Measurements from ENCODE around the gene CES2. TPM values are rescaled to one million over a fixed set of nuclear protein-coding genes. Genes with fewer than 3 reads are reported as not detected.

CES2 gene
- polyA plus RNA-seq, 2 of the 4 experiments (the other 2 are of a cell fraction) = 20.3 to 20.4 TPM

DNA sequence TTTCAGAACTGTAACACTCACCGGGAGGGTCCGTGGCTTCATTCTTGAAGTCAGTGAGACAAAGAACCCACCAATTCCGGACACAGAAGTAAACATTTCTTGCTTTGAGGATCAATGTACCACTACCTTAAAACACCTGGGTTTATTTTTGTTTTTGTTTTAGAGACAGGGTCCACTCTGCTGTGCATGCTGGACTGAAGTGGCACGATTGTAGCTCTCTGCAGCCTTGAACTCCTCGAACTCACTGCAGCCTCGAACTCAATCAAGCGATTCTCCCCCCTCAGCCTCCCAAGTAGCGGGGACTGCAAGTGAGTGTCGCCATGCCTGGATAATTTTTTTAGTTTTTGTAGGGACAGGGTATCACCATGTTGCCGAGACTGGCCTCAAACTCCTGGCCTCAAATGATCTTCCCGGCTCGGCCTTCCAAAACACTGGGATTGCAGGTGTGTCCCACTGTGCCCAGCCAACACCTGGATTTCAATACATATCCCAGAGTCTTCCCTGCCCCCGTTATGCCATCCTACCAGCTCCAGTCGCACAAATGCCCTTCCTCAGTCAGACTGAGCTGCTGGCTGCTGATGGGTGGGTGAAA is 40.1 kb downstream of the CES2 start:
- ATAC-seq = no peak
- Histone ChIP-seq H3K4me3 (no peak overlapping the region), H3K4me1 (peaks cover 16% of the 10 kb centered on the region), H3K9me3 (no peaks in the 10 kb centered on the region), H3K27ac (no peak overlapping the region), H3K4me2 (no peak overlapping the region)
- FAIRE-seq = no peak
- TF ChIP-seq NPAS2 (CRISPR knock-in tag; IDR thresholded peaks at IDR 0.05; ENCODE audit: borderline replicate concordance) (no peak), TFCP2L1 (CRISPR knock-in tag; IDR thresholded peaks at IDR 0.05) (no peak), HEYL (CRISPR knock-in tag; IDR thresholded peaks at IDR 0.05) (no peak), CBX2 (IDR thresholded peaks at IDR 0.05; ENCODE audit: borderline replicate concordance, low read depth) (no peak), EHMT2 (IDR thresholded peaks at IDR 0.05; ENCODE audit: low read depth) (no peak), BHLHE40 (IDR thresholded peaks at IDR 0.05; ENCODE audit: low read depth, low read length) (no peak)
- 63% methylated on average over 14 of the region's 14 CpGs for WGBS (ENCODE audit: missing lambda C conversion rate)
- DNase-seq (ENCODE audit: low read depth in 1 of 2, low spot score in 1 of 2) = no peak
- ChIA-PET POLR2A (interaction anchor here (0.6 to 1.0 kb wide), 3 partner anchors 11 to 53 kb away, joined by 3 to 4 read pairs (median 3); partner anchors contain the start of gene CBFB), CTCF (interaction anchor here (0.9 to 13.7 kb wide), 14 partner anchors 8 to 271 kb away, joined by 3 to 216 read pairs (median 11); partner anchors contain the start of genes B3GNT9, CES3, CES4A and EXOC3L1)

GRCh38 chr16:66976746-66977145 is 41.4 kb downstream of the CES2 start:
- DNase-seq (ENCODE audit: low read depth in 1 of 2, low spot score in 1 of 2) (no peak), ATAC-seq (no peak), FAIRE-seq (no peak)
- TF ChIP-seq TP53 (CRISPR knock-in tag; IDR thresholded peaks at IDR 0.05) (no peak), NFE2L2 (conservative IDR thresholded peaks at IDR 0.05; ENCODE audit: low read length) (no peak), HEYL (CRISPR knock-in tag; IDR thresholded peaks at IDR 0.05) (no peak)
- Histone ChIP-seq H3K4me1 (peaks cover 3% of the 10 kb centered on the region; the same call in 2 of the 3 replicates), H3K4me3 (no peak overlapping the region), H3K4me2 (no peak overlapping the region), H3K27ac (no peak overlapping the region), H3K9me3 (no peaks in the 10 kb centered on the region)
- CTCF ChIA-PET = interaction anchor here (0.7 to 13.7 kb wide), 37 partner anchors 13 to 301 kb away, joined by 3 to 216 read pairs (median 6); partner anchors contain the start of genes B3GNT9, CES3, CES4A and ELMO3
- POLR2A ChIA-PET = no interaction called here
- 64% methylated on average over 13 of the region's 13 CpGs for WGBS (ENCODE audit: missing lambda C conversion rate)

GRCh38 chr16:66977341-66978113 is 42.2 kb downstream of the CES2 start:
- Histone ChIP-seq H3K4me2 (no peak overlapping the region), H3K4me3 (no peak overlapping the region), H3K27ac (peak overlapping the region; percentile 16 to 53; a peak in 2 of 6 replicates), H3K9me3 (no peaks in the 10 kb centered on the region), H3K4me1 (peaks cover 3% of the 10 kb centered on the region; the same call in 1 of the 3 replicates)
- ATAC-seq = peak; percentile 98 to 99
- ChIA-PET CTCF (interaction anchor here (0.6 to 13.7 kb wide), 66 partner anchors 13 to 439 kb away, joined by 3 to 216 read pairs (median 4); partner anchors contain the start of genes B3GNT9, CES3, CES4A and ELMO3), POLR2A (no interaction called here)
- TF ChIP-seq CTCF (IDR thresholded peaks at IDR 0.05) (peak; percentile 94), RAD21 (conservative IDR thresholded peaks at IDR 0.05 in 1 of 2, IDR thresholded peaks at IDR 0.05 in 1 of 2) (peak; percentile 98), CBX2 (IDR thresholded peaks at IDR 0.05; ENCODE audit: borderline replicate concordance, low read depth) (no peak), SMC3 (IDR thresholded peaks at IDR 0.05) (peak; percentile 96), ZSCAN20 (CRISPR knock-in tag; IDR thresholded peaks at IDR 0.05) (no peak)
- 23% methylated on average over 13 of the region's 15 CpGs for WGBS (ENCODE audit: missing lambda C conversion rate)
- FAIRE-seq = no peak
- DNase-seq (ENCODE audit: low read depth in 1 of 2, low spot score in 1 of 2) = peak; percentile 87 to 91

DNA sequence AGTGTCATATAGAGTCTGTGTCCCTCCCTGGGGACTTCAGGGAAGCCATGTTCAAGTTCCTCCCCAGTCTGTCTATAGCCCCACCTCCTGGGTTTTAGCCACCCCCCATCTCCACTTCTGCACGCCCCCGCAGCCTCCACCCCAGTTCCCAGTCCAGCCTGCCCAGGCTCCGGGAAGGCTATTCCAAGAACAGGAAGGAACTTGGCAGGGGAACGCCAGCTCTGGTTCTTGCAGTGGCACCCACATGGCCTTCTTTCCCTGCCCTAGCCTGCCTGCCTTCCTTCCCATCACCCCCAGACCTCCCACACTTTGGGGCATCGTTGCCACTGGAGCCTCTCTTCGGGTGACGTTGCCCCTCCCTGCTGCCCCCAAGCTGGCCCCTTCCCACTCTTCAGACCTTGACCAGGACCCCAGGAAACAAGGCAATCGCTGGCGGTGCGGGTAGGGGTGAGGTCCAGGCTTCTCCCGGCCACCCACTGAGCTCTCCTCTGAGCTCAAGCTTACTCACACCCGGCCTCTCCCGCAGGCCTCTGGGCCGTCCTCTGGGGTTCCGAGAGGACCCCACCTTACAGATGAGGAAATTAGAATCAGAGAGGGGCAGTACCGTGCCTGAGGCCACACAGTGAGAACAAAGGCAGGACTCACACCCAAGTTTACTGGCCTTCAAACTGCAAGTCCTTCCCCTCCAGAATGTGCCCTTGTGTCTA is 43.8 kb downstream of the CES2 start:
- no peak for ATAC-seq
- peak overlapping the region in 1 of 2 experiments; percentile 16; a peak in 1 of 6 replicates for H3K27ac ChIP-seq

More for the DNA sequence above, 43.8 kb downstream of the CES2 start:
- peaks cover 3% of the 10 kb centered on the region; the same call in 1 of the 3 replicates for H3K4me1 ChIP-seq
- CTCF ChIA-PET = interaction anchor here (1.0 to 13.7 kb wide), 20 partner anchors 11 to 265 kb away, joined by 3 to 216 read pairs (median 6); partner anchors contain the start of genes B3GNT9, CES3, CES4A and ELMO3
- FAIRE-seq = no peak
- POLR2A ChIA-PET = no interaction called here
- WGBS (ENCODE audit: missing lambda C conversion rate) = 54% methylated on average over 15 of the region's 16 CpGs
- no peak for TF ChIP-seq CBX8 (IDR thresholded peaks at IDR 0.05)
- TF ChIP-seq MYC (IDR thresholded peaks at IDR 0.05; ENCODE audit: borderline replicate concordance, low read length) = no peak
- TF ChIP-seq CEBPB (IDR thresholded peaks at IDR 0.05) = no peak
- TF ChIP-seq RAD21 (conservative IDR thresholded peaks at IDR 0.05 in 1 of 2, IDR thresholded peaks at IDR 0.05 in 1 of 2) = no peak
- TF ChIP-seq CHD2 (IDR thresholded peaks at IDR 0.05; ENCODE audit: low read length, partially characterized antibody) = no peak
- no peak for TF ChIP-seq RNF2 (IDR thresholded peaks at IDR 0.05; ENCODE audit: borderline replicate concordance, low read depth)
- TF ChIP-seq, protein P1, sequence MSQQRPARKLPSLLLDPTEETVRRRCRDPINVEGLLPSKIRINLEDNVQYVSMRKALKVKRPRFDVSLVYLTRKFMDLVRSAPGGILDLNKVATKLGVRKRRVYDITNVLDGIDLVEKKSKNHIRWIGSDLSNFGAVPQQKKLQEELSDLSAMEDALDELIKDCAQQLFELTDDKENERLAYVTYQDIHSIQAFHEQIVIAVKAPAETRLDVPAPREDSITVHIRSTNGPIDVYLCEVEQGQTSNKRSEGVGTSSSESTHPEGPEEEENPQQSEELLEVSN (IDR thresholded peaks at IDR 0.05; ENCODE audit: borderline replicate concordance, low read depth) = no peak
- no peak for TF ChIP-seq TFCP2L1 (CRISPR knock-in tag; IDR thresholded peaks at IDR 0.05)
- no peak for TF ChIP-seq KDM5A (IDR thresholded peaks at IDR 0.05)
- no peak for TF ChIP-seq MAZ (IDR thresholded peaks at IDR 0.05; ENCODE audit: borderline replicate concordance, low read depth, low read length)
- no peak for TF ChIP-seq FOSL2 (IDR thresholded peaks at IDR 0.05)
- TF ChIP-seq FOSL2 (CRISPR knock-in tag; IDR thresholded peaks at IDR 0.05) = no peak
- TF ChIP-seq, protein P2, sequence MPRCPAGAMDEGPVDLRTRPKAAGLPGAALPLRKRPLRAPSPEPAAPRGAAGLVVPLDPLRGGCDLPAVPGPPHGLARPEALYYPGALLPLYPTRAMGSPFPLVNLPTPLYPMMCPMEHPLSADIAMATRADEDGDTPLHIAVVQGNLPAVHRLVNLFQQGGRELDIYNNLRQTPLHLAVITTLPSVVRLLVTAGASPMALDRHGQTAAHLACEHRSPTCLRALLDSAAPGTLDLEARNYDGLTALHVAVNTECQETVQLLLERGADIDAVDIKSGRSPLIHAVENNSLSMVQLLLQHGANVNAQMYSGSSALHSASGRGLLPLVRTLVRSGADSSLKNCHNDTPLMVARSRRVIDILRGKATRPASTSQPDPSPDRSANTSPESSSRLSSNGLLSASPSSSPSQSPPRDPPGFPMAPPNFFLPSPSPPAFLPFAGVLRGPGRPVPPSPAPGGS (IDR thresholded peaks at IDR 0.05) = no peak
- DNase-seq (ENCODE audit: low read depth in 1 of 2, low spot score in 1 of 2) = no peak
- H3K4me2 ChIP-seq = no peak overlapping the region
- no peak overlapping the region for H3K4me3 ChIP-seq
- H3K9me3 ChIP-seq = no peaks in the 10 kb centered on the region
